Endothelial cell of umbilical vein (primary cell): ENCODE measurements around the gene KCNAB2. TPM values are rescaled to one million over a fixed set of nuclear protein-coding genes. Genes with fewer than 3 reads are reported as not detected.

Experiments
- BruUV-seq: library from RNA; stranded (reverse); fragments of 400-500 nt; replicated peaks from 2 replicates; lab custom pipeline; 2021; lab: Mats Ljungman, UMichigan
- CTCF ChIA-PET: fragments of 300-600, 350-600 bp; sonication (Branson Sonifier 250); formaldehyde crosslinking; loops from one replicate; lab custom pipeline; 2021; ENCODE audit warnings: antibody characterized with exemption, inconsistent platforms; lab: Charles Lee
- POLR2A ChIA-PET: fragments of 300-600, 350-600 bp; sonication (Branson Sonifier 250); formaldehyde crosslinking; loops from one replicate; lab custom pipeline; 2021; ENCODE audit warnings: antibody characterized with exemption, inconsistent platforms; lab: Charles Lee
- DNase-seq: peaks from one replicate; pipeline ENCODE4 v3.0.0-alpha.2; 2011; ENCODE audit warnings: low read depth, low spot score
- FAIRE-seq: peaks from 2 replicates; lab custom pipeline; 2011; peaks lifted over from hg19 to GRCh38; lab: Jason Lieb, UNC
- H2AFZ ChIP-seq: 2 replicates; pipeline ENCODE4 v1.6.0; 2012; ENCODE audit warnings: low read depth, low read length, control low read depth, inconsistent platforms
- H3K27ac ChIP-seq: 2 replicates; pipeline ENCODE4 v1.5.1; 2011; ENCODE audit warnings: low read depth, mild to moderate bottlenecking, control low read depth, low read length, moderate library complexity; ENCODE audit not compliant: insufficient read depth
- H3K27me3 ChIP-seq, 2 experiments: 2 replicates each; pipeline versions ENCODE4 v1.6.0 to v1.6.1; 2011; ENCODE audit warnings: low read length in 2 of 2, mixed read lengths in 1 of 2; ENCODE audit not compliant: control insufficient read depth in 2 of 2, insufficient read depth in 2 of 2
- H3K36me3 ChIP-seq, 2 experiments: 2 replicates in 1 of 2; 3 replicates in 1 of 2; pipeline ENCODE4 v1.5.1; 2011; ENCODE audit warnings: low read length in 2 of 2, mild to moderate bottlenecking in 1 of 2, moderate library complexity in 1 of 2; ENCODE audit not compliant: control insufficient read depth in 2 of 2, insufficient read depth in 2 of 2; ENCODE audit errors: extremely low read depth in 1 of 2
- H3K4me1 ChIP-seq: 3 replicates; pipeline ENCODE4 v1.5.1; 2011; ENCODE audit warnings: mild to moderate bottlenecking, low read length; ENCODE audit not compliant: control insufficient read depth, insufficient read depth; ENCODE audit errors: extremely low read depth
- H3K4me2 ChIP-seq: 2 replicates; pipeline ENCODE4 v1.6.1; 2011; ENCODE audit warnings: low read length, control low read depth, mixed read lengths; ENCODE audit not compliant: insufficient read depth
- H3K4me3 ChIP-seq, 3 experiments: fragments of 200-600 bp in 1 of 3; sonication (generic), shearing (Covaris generic) in 1 of 3; replicated peaks in 1 of 3; 2 replicates each; pipeline ENCODE4 v1.5.1; 2011 to 2016; ENCODE audit warnings: control low read depth in 3 of 3, low read length in 3 of 3, mild to moderate bottlenecking in 2 of 3, inconsistent platforms in 1 of 3, low read depth in 1 of 3, moderate library complexity in 1 of 3; ENCODE audit not compliant: insufficient read depth in 1 of 3
- H3K79me2 ChIP-seq: 2 replicates; pipeline ENCODE4 v1.6.0; 2012; ENCODE audit warnings: low read length, inconsistent platforms; ENCODE audit not compliant: control insufficient read depth, insufficient read depth
- H3K9ac ChIP-seq: replicated peaks from 2 replicates; pipeline ENCODE3; 2011; ENCODE audit warnings: low read length, control low read depth; ENCODE audit not compliant: insufficient read depth; ENCODE audit errors: extremely low read depth
- H3K9me1 ChIP-seq: replicated peaks from 3 replicates; pipeline ENCODE4 v1.6.0; 2011; ENCODE audit warnings: mild to moderate bottlenecking, low read length; ENCODE audit not compliant: control insufficient read depth, insufficient read depth; ENCODE audit errors: extremely low read depth
- H3K9me3 ChIP-seq: replicated peaks from 2 replicates; pipeline ENCODE4 v1.5.1; 2012; ENCODE audit warnings: low read length, inconsistent platforms; ENCODE audit not compliant: control insufficient read depth, insufficient read depth
- H4K20me1 ChIP-seq: replicated peaks from 2 replicates; pipeline ENCODE3; 2011; ENCODE audit warnings: mild to moderate bottlenecking, low read length; ENCODE audit not compliant: control insufficient read depth, insufficient read depth; ENCODE audit errors: extremely low read depth
- CTCF ChIP-seq, 2 donors: IDR thresholded peaks; 1 replicate in 1 of 2; 2 replicates in 1 of 2; pipeline ENCODE4 v1.5.1; 2011; ENCODE audit warnings: low read length in 2 of 2, mild to moderate bottlenecking in 2 of 2, moderate library complexity in 2 of 2, control low read depth in 1 of 2, inconsistent platforms in 1 of 2, low read depth in 1 of 2; ENCODE audit not compliant: insufficient read depth in 1 of 2; ENCODE audit errors: extremely low read depth in 1 of 2
- EZH2 ChIP-seq: IDR thresholded peaks from 2 replicates; pipeline ENCODE4 v1.6.1; 2012; ENCODE audit warnings: borderline replicate concordance, low read depth, mild to moderate bottlenecking, moderate library complexity, low read length, inconsistent platforms; ENCODE audit not compliant: severe bottlenecking
- FOS ChIP-seq: IDR thresholded peaks from 2 replicates; pipeline ENCODE4 v1.6.1; 2011; ENCODE audit warnings: mild to moderate bottlenecking, low read length, moderate library complexity, borderline replicate concordance; ENCODE audit not compliant: insufficient read depth
- GATA2 ChIP-seq: IDR thresholded peaks from 2 replicates; pipeline ENCODE4 v1.7.0; 2011; ENCODE audit warnings: low read depth, mild to moderate bottlenecking, moderate library complexity, mixed read lengths, low read length; ENCODE audit not compliant: insufficient read length, insufficient read depth
- JUN ChIP-seq: IDR thresholded peaks from 2 replicates; pipeline ENCODE4 v1.6.1; 2011; ENCODE audit warnings: borderline replicate concordance, low read depth; ENCODE audit not compliant: insufficient read length, insufficient read depth
- MYC ChIP-seq: IDR thresholded peaks from one replicate; pipeline ENCODE4 v1.6.1; 2011; ENCODE audit warnings: mild to moderate bottlenecking, low read depth, low read length
- POLR2A ChIP-seq: IDR thresholded peaks from 2 replicates; pipeline ENCODE4 v1.6.1; 2012; ENCODE audit warnings: low read depth, mild to moderate bottlenecking, control low read depth, low read length
- POLR2AphosphoS5 ChIP-seq: IDR thresholded peaks from 2 replicates; pipeline ENCODE4 v1.6.1; 2012; ENCODE audit warnings: low read depth, mild to moderate bottlenecking, control low read depth, low read length, moderate library complexity; ENCODE audit not compliant: insufficient read depth
- dilution Hi-C: fragments of 300-500 bp; cut with MboI; formaldehyde crosslinking; loops from one replicate; pipeline ENCODE4 v1.15.0; 2019; ENCODE audit warnings: low sequenced_read_pairs; ENCODE audit not compliant: extremely low pct_ligation_motif_present
- intact Hi-C: fragments of 100-400 bp; cut with micrococcal nuclease; formaldehyde crosslinking; loops from one replicate; pipeline ENCODE4 v1.10.0; 2022
- polyA plus RNA-seq, 4 experiments: library from polyadenylated mRNA; depleted of rRNA in 3 of 4; stranded (reverse) in 3 of 4; unstranded in 1 of 4; fragments of >200 nt; gene quantifications; 2 replicates each; pipeline versions ENCODE4 v1.2.1 to v1.2.3, GENCODE V29; 2011 to 2012; ENCODE audit warnings: missing spikeins in 1 of 4
- total RNA-seq: library from RNA; stranded (reverse); gene quantifications from 2 replicates; pipeline ENCODE4 v1.2.3, GENCODE V29; 2021

The KCNAB2 gene
- total and polyA plus RNA-seq, 2 donors (not counting 3 experiments of a cell fraction or from before 2014, with no cell fraction given) = 2.4 to 3.8 TPM

GRCh38 chr1:6059866-6060265 lies 14.2 kb downstream of the KCNAB2 start:
- TF ChIP-seq MYC (no peak), JUN (no peak), CTCF (IDR thresholded peaks at IDR 0.05; ENCODE audit: extremely low read depth in 1 of 2, insufficient read depth in 1 of 2, low read depth in 1 of 2, low read length in 2 of 2) (no peak), POLR2A (no peak), POLR2AphosphoS5 (no peak), EZH2 (no peak), GATA2 (no peak), FOS (no peak)
- H3K4me3 ChIP-seq = no peak overlapping the region
- DNase-seq (no peak), FAIRE-seq (no peak)
- intact Hi-C loops = loop anchor here (2.0 to 5.0 kb wide), 3 partner anchors 121 to 282 kb away; partner anchors contain the start of gene CHD5
- no TSS peak for BruUV-seq
- H3K27me3 ChIP-seq = no peaks in the 10 kb centered on the region
- H4K20me1 ChIP-seq = no peaks in the 10 kb centered on the region
- H2AFZ ChIP-seq = no peak overlapping the region
- no peak overlapping the region for H3K9ac ChIP-seq
- ChIA-PET CTCF (interaction anchor here (1.4 kb wide), 1 partner anchor 34 kb away, joined by 3 read pairs; no protein-coding TSS in a partner anchor), POLR2A (no interaction called here)
- dilution Hi-C loops = no loop called here
- no peaks in the 10 kb centered on the region for H3K79me2 ChIP-seq
- no peaks in the 10 kb centered on the region for H3K9me1 ChIP-seq
- H3K4me2 ChIP-seq = no peak overlapping the region
- peaks cover 10% of the 10 kb centered on the region for H3K4me1 ChIP-seq
- no peaks in the 10 kb centered on the region for H3K36me3 ChIP-seq
- H3K27ac ChIP-seq = no peak overlapping the region
- H3K9me3 ChIP-seq = no peaks in the 10 kb centered on the region
